Calu3 (cell line): Measurements from ENCODE around the gene RCSD1. TPM values are rescaled to one million over a fixed set of nuclear protein-coding genes. Genes with fewer than 3 reads are reported as not detected.

Experiments
- BruUV-seq: library from RNA; stranded (reverse); fragments of 400-500 nt; replicated peaks from 2 replicates; lab custom pipeline; 2021; lab: Mats Ljungman, UMichigan
- CTCF ChIA-PET: fragments of 300-600 bp; sonication (Branson Sonifier 250); formaldehyde crosslinking; loops from one replicate; lab custom pipeline; 2022; ENCODE audit warnings: antibody characterized with exemption; lab: Charles Lee
- DNase-seq: peaks from one replicate; pipeline ENCODE4 v3.0.0; 2022
- H3K27ac Mint-ChIP-seq: one replicate; pipeline ENCODE4 v1.8.0; 2022; ENCODE audit warnings: mixed read lengths; ENCODE audit not compliant: unreplicated experiment
- H3K27me3 Mint-ChIP-seq: one replicate; pipeline ENCODE4 v1.8.0; 2022; ENCODE audit warnings: mixed read lengths; ENCODE audit not compliant: unreplicated experiment
- H3K36me3 Mint-ChIP-seq: one replicate; pipeline ENCODE4 v1.8.0; 2022; ENCODE audit warnings: mild to moderate bottlenecking, moderate library complexity, mixed read lengths; ENCODE audit not compliant: insufficient read depth, unreplicated experiment
- H3K4me1 Mint-ChIP-seq: one replicate; pipeline ENCODE4 v1.8.0; 2022; ENCODE audit warnings: mild to moderate bottlenecking, low read depth, mixed read lengths; ENCODE audit not compliant: unreplicated experiment
- H3K4me3 Mint-ChIP-seq: one replicate; pipeline ENCODE4 v1.8.0; 2022; ENCODE audit warnings: mild to moderate bottlenecking, low read depth, moderate library complexity, mixed read lengths; ENCODE audit not compliant: unreplicated experiment
- H3K9me3 Mint-ChIP-seq: one replicate; pipeline ENCODE4 v1.8.0; 2022; ENCODE audit warnings: low read depth, mixed read lengths; ENCODE audit not compliant: unreplicated experiment
- CTCF ChIP-seq: fragments of 200-600 bp; IDR thresholded peaks from one replicate; pipeline ENCODE4 v1.8.0; 2022; ENCODE audit warnings: antibody characterized with exemption; ENCODE audit not compliant: unreplicated experiment
- intact Hi-C: fragments of 100-400 bp; cut with micrococcal nuclease; formaldehyde crosslinking; loops from one replicate; pipeline ENCODE4 v1.10.0; 2022; ENCODE audit not compliant: unreplicated experiment
- total RNA-seq: library from RNA; stranded (reverse); gene quantifications from 2 replicates; pipeline ENCODE4 v1.2.3, GENCODE V29; 2022

RCSD1 gene
- total RNA-seq, 1 experiment from 2014 or later = not detected

- intact Hi-C loops = no loop called here
- H3K4me1 Mint-ChIP-seq = no peaks in the 10 kb centered on the region
- no peak overlapping the region for H3K27ac Mint-ChIP-seq
- CTCF ChIA-PET = no interaction called here
- H3K36me3 Mint-ChIP-seq = no peaks in the 10 kb centered on the region
- no peak for TF ChIP-seq CTCF
- DNase-seq = no peak
- peaks cover 59% of the 10 kb centered on the region for H3K27me3 Mint-ChIP-seq
- no peak overlapping the region for H3K4me3 Mint-ChIP-seq
- no peaks in the 10 kb centered on the region for H3K9me3 Mint-ChIP-seq
- BruUV-seq = no TSS peak
Measured at GRCh38 chr1:167587342-167587741, 42.7 kb upstream of the RCSD1 start.

- no TSS peak for BruUV-seq
- Mint-ChIP-seq H3K36me3 (no peaks in the 10 kb centered on the region), H3K4me1 (no peaks in the 10 kb centered on the region), H3K9me3 (no peaks in the 10 kb centered on the region), H3K4me3 (no peak overlapping the region), H3K27ac (no peak overlapping the region), H3K27me3 (peaks cover 55% of the 10 kb centered on the region)
- DNase-seq = no peak
- no peak for TF ChIP-seq CTCF
- intact Hi-C loops = no loop called here
- CTCF ChIA-PET = no interaction called here
Measured at GRCh38 chr1:167587872-167588271, 42.2 kb upstream of the RCSD1 start.

GRCh38 chr1:167588361-167588760 lies 41.7 kb upstream of the RCSD1 start:
- Mint-ChIP-seq H3K36me3 (no peaks in the 10 kb centered on the region), H3K27ac (no peak overlapping the region), H3K4me1 (no peaks in the 10 kb centered on the region), H3K9me3 (no peaks in the 10 kb centered on the region), H3K4me3 (no peak overlapping the region), H3K27me3 (peaks cover 55% of the 10 kb centered on the region)
- DNase-seq = no peak
- BruUV-seq = no TSS peak
- CTCF ChIA-PET = no interaction called here
- TF ChIP-seq CTCF = no peak
- intact Hi-C loops = no loop called here

GRCh38 chr1:167592475-167592874 lies 37.6 kb upstream of the RCSD1 start:
- Mint-ChIP-seq H3K36me3 (no peaks in the 10 kb centered on the region), H3K4me1 (no peaks in the 10 kb centered on the region), H3K27ac (no peak overlapping the region), H3K27me3 (peaks cover 55% of the 10 kb centered on the region), H3K4me3 (no peak overlapping the region), H3K9me3 (no peaks in the 10 kb centered on the region)
- TF ChIP-seq CTCF = no peak
- CTCF ChIA-PET = no interaction called here
- intact Hi-C loops = no loop called here
- BruUV-seq = no TSS peak
- DNase-seq = no peak
